Loucy (cell line): ENCODE results near the gene MAIP1.

Experiments
- H2AFZ ChIP-seq: fragments of 200-600 bp; sonication (generic); 2 replicates; pipeline ENCODE4 v1.6.0; 2016; ENCODE audit warnings: antibody characterized with exemption, mild to moderate bottlenecking, low read length, moderate library complexity
- H3F3A ChIP-seq: fragments of 200-600 bp; 2 replicates; pipeline ENCODE4 v1.6.0; 2016; ENCODE audit warnings: antibody characterized with exemption, low read depth, mild to moderate bottlenecking
- H3K27me3 ChIP-seq: fragments of 200-600 bp; sonication (generic); 2 replicates; pipeline ENCODE4 v1.6.1; 2014; ENCODE audit warnings: low read length, mild to moderate bottlenecking; ENCODE audit not compliant: insufficient read depth, poor library complexity, severe bottlenecking
- H3K36me3 ChIP-seq: fragments of 200-600 bp; sonication (generic); 2 replicates; pipeline ENCODE4 v1.6.1; 2016; ENCODE audit warnings: low read length; ENCODE audit not compliant: insufficient read depth
- H3K4me1 ChIP-seq: fragments of 200-600 bp; sonication (generic); 2 replicates; pipeline ENCODE4 v1.5.1; 2014; ENCODE audit warnings: low read length, mild to moderate bottlenecking; ENCODE audit not compliant: insufficient read depth, poor library complexity, severe bottlenecking
- H3K4me2 ChIP-seq: fragments of 200-600 bp; sonication (generic); 2 replicates; pipeline ENCODE4 v1.6.0; 2014; ENCODE audit warnings: antibody characterized with exemption, low read length, low read depth, mild to moderate bottlenecking; ENCODE audit not compliant: poor library complexity, severe bottlenecking
- H3K4me3 ChIP-seq: fragments of 200-600 bp; sonication (generic); 2 replicates; pipeline ENCODE4 v1.5.1; 2014; ENCODE audit warnings: low read length, mild to moderate bottlenecking, mixed read lengths; ENCODE audit not compliant: poor library complexity, severe bottlenecking
- H3K79me2 ChIP-seq: fragments of 200-600 bp; sonication (generic); 2 replicates; pipeline ENCODE4 v1.6.1; 2014; ENCODE audit warnings: low read length; ENCODE audit not compliant: insufficient read depth
- H3K9ac ChIP-seq: fragments of 200-600 bp; sonication (generic); 2 replicates; pipeline ENCODE4 v1.6.0; 2014; ENCODE audit warnings: mild to moderate bottlenecking, low read depth, low read length, moderate library complexity; ENCODE audit not compliant: poor library complexity, severe bottlenecking
- H3K9me2 ChIP-seq: fragments of 200-600 bp; sonication (generic); replicated peaks from 2 replicates; pipeline ENCODE4 v1.6.1; 2016; ENCODE audit warnings: low read depth, low read length, mixed read lengths
- H3K9me3 ChIP-seq: fragments of 200-600 bp; sonication (generic); 2 replicates; pipeline ENCODE4 v1.6.1; 2014; ENCODE audit warnings: mild to moderate bottlenecking, antibody characterized with exemption, low read length, low read depth; ENCODE audit not compliant: insufficient read depth
- H4K20me1 ChIP-seq: fragments of 200-600 bp; sonication (generic); 2 replicates; pipeline ENCODE4 v1.6.0; 2014; ENCODE audit warnings: antibody characterized with exemption, low read length, mild to moderate bottlenecking; ENCODE audit not compliant: insufficient read depth, poor library complexity, severe bottlenecking
- EZH2phosphoT487 ChIP-seq: fragments of 200-600 bp; IDR thresholded peaks from 2 replicates; pipeline ENCODE4 v1.6.1; 2018; ENCODE audit warnings: antibody characterized with exemption, mild to moderate bottlenecking, moderate library complexity, borderline replicate concordance
- TF ChIP-seq, protein P1 (sequence below): fragments of 200-600 bp; sonication (generic); conservative IDR thresholded peaks from 2 replicates; pipeline ENCODE4 v1.5.1; 2014; ENCODE audit warnings: mild to moderate bottlenecking, antibody characterized with exemption, low read length

Gene MAIP1

GRCh38 chr2:199997296-199997695 lies 41.9 kb downstream of the MAIP1 start:
- peaks cover 25% of the 10 kb centered on the region for H3K4me1 ChIP-seq
- H3K79me2 ChIP-seq: no peaks in the 10 kb centered on the region
- no peak overlapping the region for H3K4me3 ChIP-seq
- TF ChIP-seq EZH2phosphoT487: no peak
- TF ChIP-seq, protein P1, sequence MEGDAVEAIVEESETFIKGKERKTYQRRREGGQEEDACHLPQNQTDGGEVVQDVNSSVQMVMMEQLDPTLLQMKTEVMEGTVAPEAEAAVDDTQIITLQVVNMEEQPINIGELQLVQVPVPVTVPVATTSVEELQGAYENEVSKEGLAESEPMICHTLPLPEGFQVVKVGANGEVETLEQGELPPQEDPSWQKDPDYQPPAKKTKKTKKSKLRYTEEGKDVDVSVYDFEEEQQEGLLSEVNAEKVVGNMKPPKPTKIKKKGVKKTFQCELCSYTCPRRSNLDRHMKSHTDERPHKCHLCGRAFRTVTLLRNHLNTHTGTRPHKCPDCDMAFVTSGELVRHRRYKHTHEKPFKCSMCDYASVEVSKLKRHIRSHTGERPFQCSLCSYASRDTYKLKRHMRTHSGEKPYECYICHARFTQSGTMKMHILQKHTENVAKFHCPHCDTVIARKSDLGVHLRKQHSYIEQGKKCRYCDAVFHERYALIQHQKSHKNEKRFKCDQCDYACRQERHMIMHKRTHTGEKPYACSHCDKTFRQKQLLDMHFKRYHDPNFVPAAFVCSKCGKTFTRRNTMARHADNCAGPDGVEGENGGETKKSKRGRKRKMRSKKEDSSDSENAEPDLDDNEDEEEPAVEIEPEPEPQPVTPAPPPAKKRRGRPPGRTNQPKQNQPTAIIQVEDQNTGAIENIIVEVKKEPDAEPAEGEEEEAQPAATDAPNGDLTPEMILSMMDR: no peak
- no peaks in the 10 kb centered on the region for H4K20me1 ChIP-seq
- no peak overlapping the region for H3K4me2 ChIP-seq
- H3K9ac ChIP-seq: no peak overlapping the region
- no peaks in the 10 kb centered on the region for H3K9me3 ChIP-seq
- no peaks in the 10 kb centered on the region for H3F3A ChIP-seq
- H3K9me2 ChIP-seq: no peaks in the 10 kb centered on the region
- H2AFZ ChIP-seq: no peak overlapping the region
- H3K36me3 ChIP-seq: no peaks in the 10 kb centered on the region
- H3K27me3 ChIP-seq: no peaks in the 10 kb centered on the region

- Histone ChIP-seq H3K9ac (no peak overlapping the region), H4K20me1 (no peaks in the 10 kb centered on the region), H3K36me3 (no peaks in the 10 kb centered on the region), H3K9me3 (no peaks in the 10 kb centered on the region), H3K79me2 (no peaks in the 10 kb centered on the region), H3K27me3 (no peaks in the 10 kb centered on the region), H3F3A (no peaks in the 10 kb centered on the region), H3K4me3 (no peak overlapping the region), H3K4me1 (peaks cover 12% of the 10 kb centered on the region), H3K4me2 (no peak overlapping the region), H2AFZ (no peak overlapping the region), H3K9me2 (no peaks in the 10 kb centered on the region)
- TF ChIP-seq, protein P1: no peak
- TF ChIP-seq EZH2phosphoT487: no peak
These were observed 43.8 kb downstream of the MAIP1 start for GRCh38 chr2:199999166-199999565.

DNA sequence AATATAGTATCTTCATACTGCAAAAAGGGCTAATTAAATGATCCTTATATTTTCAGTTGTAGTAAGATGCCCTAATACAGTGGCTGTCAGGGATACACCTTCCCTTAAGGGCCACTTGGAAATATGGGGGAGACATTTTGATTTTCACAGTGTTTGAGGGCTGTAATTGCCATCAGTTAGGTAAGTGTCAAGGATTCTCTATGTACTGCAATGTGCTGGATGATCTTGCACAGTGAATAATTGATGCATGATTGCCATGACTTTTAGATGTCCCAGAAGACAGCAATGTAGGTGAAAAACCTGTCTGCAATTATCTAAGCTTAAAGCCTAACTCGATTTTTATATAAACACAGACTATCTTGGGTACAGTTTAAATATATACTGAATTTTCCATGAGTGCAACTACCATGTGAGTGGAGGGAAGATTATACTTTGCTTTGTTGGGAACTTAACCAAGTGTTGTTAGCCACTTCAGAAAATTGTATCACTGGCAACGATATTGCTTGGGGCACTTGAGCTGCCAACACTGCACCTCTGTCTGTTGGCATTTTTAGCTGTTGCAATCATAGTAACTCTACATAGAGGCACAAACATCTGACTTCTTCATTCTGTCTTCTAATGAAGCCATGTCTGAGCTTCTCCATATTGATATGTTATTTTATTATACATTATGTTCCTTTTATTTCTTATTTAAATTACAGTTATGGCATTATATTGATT lies 45.2 kb downstream of the MAIP1 start:
- Histone ChIP-seq H3K9ac (no peak overlapping the region), H3K79me2 (no peaks in the 10 kb centered on the region), H3K4me1 (peaks cover 4% of the 10 kb centered on the region), H3K36me3 (no peaks in the 10 kb centered on the region), H3K9me2 (no peaks in the 10 kb centered on the region), H3K27me3 (no peaks in the 10 kb centered on the region), H3K4me3 (no peak overlapping the region), H2AFZ (no peak overlapping the region), H4K20me1 (no peaks in the 10 kb centered on the region), H3F3A (no peaks in the 10 kb centered on the region), H3K4me2 (no peak overlapping the region), H3K9me3 (no peaks in the 10 kb centered on the region)
- no peak for TF ChIP-seq EZH2phosphoT487
- TF ChIP-seq, protein P1: no peak
